HEK293 (cell line): Measurements from ENCODE around the gene PRIMA1.

Experiments used
- CTCF ChIA-PET: fragments of 350-600 bp; formaldehyde crosslinking; extraction: SDS; loops from one replicate; lab custom pipeline; 2021; ENCODE audit warnings: antibody characterized with exemption; lab: Yijun Ruan, JAX
- POLR2A ChIA-PET: fragments of 300-600 bp; formaldehyde crosslinking; extraction: SDS; loops from one replicate; lab custom pipeline; 2020; ENCODE audit warnings: antibody characterized with exemption, inconsistent platforms; lab: Yijun Ruan, JAX
- H3K27ac ChIP-seq: fragments of 200-500 bp; sonication (Bioruptor generic); 2 replicates; pipeline ENCODE4 v1.5.1; 2014; ENCODE audit warnings: low read depth, low read length, control low read depth, inconsistent platforms; ENCODE audit errors: extremely low read depth
- H3K36me3 ChIP-seq, 2 experiments: fragments of 200-500 bp in 1 of 2; sonication (Bioruptor generic) in 1 of 2; 1 replicate in 1 of 2; 2 replicates in 1 of 2; pipeline ENCODE4 v1.5.1; 2014 to 2017; ENCODE audit warnings: inconsistent platforms in 2 of 2, low read length in 2 of 2; ENCODE audit not compliant: control insufficient read depth in 2 of 2, insufficient read depth in 1 of 2
- H3K4me1 ChIP-seq: fragments of 200-500 bp; sonication (Bioruptor generic); 2 replicates; pipeline ENCODE4 v1.5.1; 2014; ENCODE audit warnings: mild to moderate bottlenecking, low read length, inconsistent platforms; ENCODE audit not compliant: control insufficient read depth, insufficient read depth
- H3K4me3 ChIP-seq: 2 replicates; pipeline ENCODE4 v1.5.1; 2011; ENCODE audit warnings: low read depth, mild to moderate bottlenecking, control low read depth, low read length, moderate library complexity
- H3K9me3 ChIP-seq: fragments of 200-500 bp; sonication (Bioruptor generic); 2 replicates; pipeline ENCODE4 v1.5.1; 2014; ENCODE audit warnings: low read depth, low read length, inconsistent platforms; ENCODE audit not compliant: control insufficient read depth, insufficient read depth
- AEBP2 ChIP-seq: fragments of 450-650 bp; formaldehyde crosslinking; IDR thresholded peaks from 2 replicates; pipeline ENCODE4 v1.5.1; 2016; ENCODE audit warnings: missing biosample characterization, missing genetic modification characterization, borderline replicate concordance
- GLI4 ChIP-seq: fragments of 450-650 bp; formaldehyde crosslinking; IDR thresholded peaks from 2 replicates; pipeline ENCODE4 v1.5.1; 2016; ENCODE audit warnings: missing biosample characterization, missing genetic modification characterization
- HOXD13 ChIP-seq: sonication (generic); formaldehyde crosslinking; IDR thresholded peaks from 2 replicates; pipeline ENCODE4 v1.8.0; 2022; ENCODE audit warnings: missing genetic modification reagents, borderline replicate concordance
- KLF9 ChIP-seq: fragments of 450-650 bp; formaldehyde crosslinking; IDR thresholded peaks from 2 replicates; pipeline ENCODE4 v1.5.1; 2016; ENCODE audit warnings: missing biosample characterization, missing genetic modification characterization, low read depth
- REST ChIP-seq: fragments of 450-650 bp; formaldehyde crosslinking; IDR thresholded peaks from 2 replicates; pipeline ENCODE4 v1.5.1; 2016; ENCODE audit warnings: missing biosample characterization, missing genetic modification characterization
- SP3 ChIP-seq: fragments of 450-650 bp; formaldehyde crosslinking; IDR thresholded peaks from 2 replicates; pipeline ENCODE4 v1.5.1; 2016; ENCODE audit warnings: missing biosample characterization, missing genetic modification characterization
- YY1 ChIP-seq: fragments of 450-650 bp; formaldehyde crosslinking; IDR thresholded peaks from 2 replicates; pipeline ENCODE4 v1.5.1; 2018; ENCODE audit warnings: missing biosample characterization, missing genetic modification characterization
- ZBTB1 ChIP-seq: fragments of 450-650 bp; formaldehyde crosslinking; IDR thresholded peaks from 2 replicates; pipeline ENCODE4 v1.5.1; 2016; ENCODE audit warnings: missing biosample characterization, missing genetic modification characterization
- ZBTB11 ChIP-seq: fragments of 450-650 bp; formaldehyde crosslinking; conservative IDR thresholded peaks from 2 replicates; pipeline ENCODE4 v1.5.1; 2016; ENCODE audit warnings: low read depth, missing biosample characterization, missing genetic modification characterization
- ZBTB17 ChIP-seq: fragments of 450-650 bp; formaldehyde crosslinking; IDR thresholded peaks from 2 replicates; pipeline ENCODE4 v1.5.1; 2016; ENCODE audit warnings: missing biosample characterization, missing genetic modification characterization
- ZBTB44 ChIP-seq: fragments of 450-650 bp; IDR thresholded peaks from 2 replicates; pipeline ENCODE4 v1.5.1; 2018; ENCODE audit warnings: missing biosample characterization, mild to moderate bottlenecking, missing genetic modification characterization
- ZFP69B ChIP-seq: fragments of 450-650 bp; formaldehyde crosslinking; IDR thresholded peaks from 2 replicates; pipeline ENCODE4 v1.5.1; 2016; ENCODE audit warnings: missing biosample characterization, missing genetic modification characterization
- ZNF140 ChIP-seq: fragments of 450-650 bp; formaldehyde crosslinking; IDR thresholded peaks from 2 replicates; pipeline ENCODE4 v1.5.1; 2016; ENCODE audit warnings: missing biosample characterization, missing genetic modification characterization
- ZNF148 ChIP-seq: fragments of 450-650 bp; formaldehyde crosslinking; IDR thresholded peaks from 2 replicates; pipeline ENCODE4 v1.5.0; 2017; ENCODE audit warnings: missing biosample characterization, missing genetic modification characterization, borderline replicate concordance
- ZNF175 ChIP-seq: fragments of 450-650 bp; formaldehyde crosslinking; IDR thresholded peaks from 2 replicates; pipeline ENCODE4 v1.5.1; 2016; ENCODE audit warnings: missing biosample characterization, missing genetic modification characterization
- ZNF211 ChIP-seq: fragments of 450-650 bp; formaldehyde crosslinking; IDR thresholded peaks from 2 replicates; pipeline ENCODE4 v1.5.1; 2016; ENCODE audit warnings: low read depth, missing biosample characterization, missing genetic modification characterization
- ZNF214 ChIP-seq: fragments of 450-650 bp; formaldehyde crosslinking; IDR thresholded peaks from 2 replicates; pipeline ENCODE4 v1.5.1; 2017; ENCODE audit warnings: missing biosample characterization, mild to moderate bottlenecking, missing genetic modification characterization, borderline replicate concordance
- ZNF394 ChIP-seq: fragments of 450-650 bp; formaldehyde crosslinking; IDR thresholded peaks from 2 replicates; pipeline ENCODE4 v1.5.1; 2016; ENCODE audit warnings: missing biosample characterization, missing genetic modification characterization, mild to moderate bottlenecking, moderate library complexity, borderline replicate concordance
- ZNF473 ChIP-seq: fragments of 450-650 bp; formaldehyde crosslinking; IDR thresholded peaks from 2 replicates; pipeline ENCODE4 v1.5.1; 2017; ENCODE audit warnings: missing biosample characterization, missing genetic modification characterization
- ZNF501 ChIP-seq: fragments of 450-650 bp; formaldehyde crosslinking; IDR thresholded peaks from 2 replicates; pipeline ENCODE4 v1.5.1; 2016; ENCODE audit warnings: missing biosample characterization, missing genetic modification characterization
- ZNF560 ChIP-seq: fragments of 450-650 bp; formaldehyde crosslinking; IDR thresholded peaks from 2 replicates; pipeline ENCODE4 v1.5.1; 2017; ENCODE audit warnings: missing biosample characterization, missing genetic modification characterization, borderline replicate concordance

Gene PRIMA1

GRCh38 chr14:93725002-93725582 lies 63.2 kb downstream of the PRIMA1 start (continued):
- TF ChIP-seq ZBTB11: no peak
- no peak for TF ChIP-seq ZNF148
- no peak for TF ChIP-seq ZNF501 (tag by site-specific recombination)
- no peak for TF ChIP-seq ZNF211
- TF ChIP-seq, all 188 proteins: peak for 0

GRCh38 chr14:93723001-93723400 lies 65.3 kb downstream of the PRIMA1 start:
- Histone ChIP-seq H3K4me1 (no peaks in the 10 kb centered on the region), H3K27ac (no peak overlapping the region), H3K9me3 (no peaks in the 10 kb centered on the region), H3K4me3 (no peak overlapping the region), H3K36me3 (no peaks in the 10 kb centered on the region)
- TF ChIP-seq ZBTB17 (tag by site-specific recombination) (0 out of 2 replicates have a peak, but pooled peaks have one; percentile 17), REST (tag by site-specific recombination) (no peak)
- CTCF ChIA-PET: interaction anchor here (0.7 to 0.8 kb wide), 2 partner anchors 28 to 68 kb away, joined by 3 to 4 read pairs; no protein-coding TSS in a partner anchor
- POLR2A ChIA-PET: no interaction called here

GRCh38 chr14:93720981-93721483 lies 67.3 kb downstream of the PRIMA1 start:
- H3K36me3 ChIP-seq: no peaks in the 10 kb centered on the region
- H3K4me1 ChIP-seq: no peaks in the 10 kb centered on the region
- no peaks in the 10 kb centered on the region for H3K9me3 ChIP-seq
- no peak overlapping the region for H3K4me3 ChIP-seq
- H3K27ac ChIP-seq: no peak overlapping the region
- CTCF ChIA-PET: no interaction called here
- POLR2A ChIA-PET: no interaction called here
- TF ChIP-seq ZNF175 (tag by site-specific recombination): no peak
- no peak for TF ChIP-seq ZBTB44 (tag by site-specific recombination)
- TF ChIP-seq ZNF560: no peak
- no peak for TF ChIP-seq ZNF394 (tag by site-specific recombination)
- no peak for TF ChIP-seq ZNF473 (tag by site-specific recombination)
- no peak for TF ChIP-seq KLF9 (tag by site-specific recombination)
- no peak for TF ChIP-seq ZBTB1 (tag by site-specific recombination)
- TF ChIP-seq ZNF214 (tag by site-specific recombination): no peak
- no peak for TF ChIP-seq SP3 (tag by site-specific recombination)
- TF ChIP-seq ZNF140 (tag by site-specific recombination): no peak
- TF ChIP-seq HOXD13: no peak
- no peak for TF ChIP-seq ZFP69B (tag by site-specific recombination)
- TF ChIP-seq AEBP2 (tag by site-specific recombination): no peak
- TF ChIP-seq GLI4: no peak
- no peak for TF ChIP-seq YY1 (tag by site-specific recombination)
